GM18909 (cell line): ENCODE measurements around the gene TMEM86A.

Experiments used
- ATAC-seq: cut with Tn5 transposase; IDR thresholded peaks from one replicate; pipeline ENCODE4 v1.9.1; 2021; ENCODE audit warnings: mild to moderate bottlenecking; ENCODE audit not compliant: unreplicated experiment, poor library complexity

Gene TMEM86A

GRCh38 chr11:18749681-18750319 lies 51.2 kb downstream of the TMEM86A start:
- no peak for ATAC-seq

DNA sequence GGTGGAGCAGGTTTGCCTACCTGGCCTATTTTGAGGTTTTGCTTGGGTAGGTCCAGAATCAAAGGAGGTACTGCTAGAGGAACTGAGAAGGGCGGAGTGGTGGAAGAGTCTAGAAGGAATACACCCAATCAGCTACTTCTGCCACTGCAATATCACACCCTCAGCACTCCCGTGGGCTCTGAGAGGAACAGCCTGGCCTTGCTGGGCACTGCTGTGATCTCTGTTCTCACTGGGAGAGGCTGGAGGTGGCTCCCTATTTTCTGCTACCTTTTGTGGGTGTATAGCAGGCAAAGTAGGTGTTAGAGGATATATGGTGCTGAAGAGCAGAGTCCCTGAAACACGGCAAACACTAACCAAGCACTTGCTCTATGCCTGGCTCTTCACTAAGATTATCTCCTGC lies 52.4 kb downstream of the TMEM86A start:
- no peak for ATAC-seq

- ATAC-seq, result no peak
These were observed 53.9 kb downstream of the TMEM86A start for GRCh38 chr11:18752502-18752901.

- ATAC-seq, result no peak
These were observed 55.7 kb downstream of the TMEM86A start for GRCh38 chr11:18754308-18754707.
